Nephron (organoid): ENCODE measurements around the gene ADAM17.
"Not testable (repeated sequence)": the region's sequence is repeated elsewhere in the genome, so short reads cannot be mapped to it uniquely, and the experiment has no call there.

Experiments used
- H3K27ac Mint-ChIP-seq, 3 experiments: 2 replicates each; pipeline ENCODE4 v1.8.0; 2020; ENCODE audit warnings: mixed read lengths in 3 of 3, mild to moderate bottlenecking in 2 of 3, moderate library complexity in 1 of 3
- H3K27me3 Mint-ChIP-seq: 2 replicates; pipeline ENCODE4 v1.8.0; 2021; ENCODE audit warnings: low read depth, mild to moderate bottlenecking, moderate library complexity, mixed read lengths
- H3K36me3 Mint-ChIP-seq: 2 replicates; pipeline ENCODE4 v1.8.0; 2020; ENCODE audit warnings: low read depth, mixed read lengths
- H3K4me1 Mint-ChIP-seq: 2 replicates; pipeline ENCODE4 v1.8.0; 2020; ENCODE audit warnings: mixed read lengths
- H3K4me3 Mint-ChIP-seq, 3 experiments: 2 replicates each; pipeline ENCODE4 v1.8.0; 2020; ENCODE audit warnings: mild to moderate bottlenecking in 3 of 3, mixed read lengths in 3 of 3, moderate library complexity in 2 of 3
- H3K9me3 Mint-ChIP-seq: 2 replicates; pipeline ENCODE4 v1.8.0; 2020; ENCODE audit warnings: mixed read lengths
- CTCF ChIP-seq, 3 experiments: fragments of 200-600 bp; sonication (generic); IDR thresholded peaks; one replicate each; pipeline ENCODE4 v1.5.0; 2021; ENCODE audit warnings: antibody characterized with exemption in 3 of 3; ENCODE audit not compliant: unreplicated experiment in 3 of 3

Gene ADAM17

GRCh38 chr2:9524291-9524690, 31.3 kb downstream of the ADAM17 start:
- Mint-ChIP-seq H3K4me3 (no peak overlapping the region), H3K9me3 (no peaks in the 10 kb centered on the region), H3K27ac (no peak overlapping the region), H3K4me1 (no peaks in the 10 kb centered on the region), H3K27me3 (no peaks in the 10 kb centered on the region), H3K36me3 (peaks cover 80% of the 10 kb centered on the region)
- no peak for TF ChIP-seq CTCF (IDR thresholded peaks at IDR 0.05; ENCODE audit: unreplicated experiment in 3 of 3)

GRCh38 chr2:9519250-9519649, 36.4 kb downstream of the ADAM17 start:
- Mint-ChIP-seq H3K27ac (peak overlapping the region in 2 of 3 experiments; percentile 56 to 69), H3K36me3 (peaks cover 68% of the 10 kb centered on the region), H3K4me1 (no peaks in the 10 kb centered on the region), H3K4me3 (no peak overlapping the region), H3K27me3 (no peaks in the 10 kb centered on the region), H3K9me3 (no peaks in the 10 kb centered on the region)
- no peak for TF ChIP-seq CTCF (IDR thresholded peaks at IDR 0.05; ENCODE audit: unreplicated experiment in 3 of 3)

- Mint-ChIP-seq H3K36me3 (peaks cover 64% of the 10 kb centered on the region), H3K27ac (no peak overlapping the region), H3K4me3 (no peak overlapping the region), H3K27me3 (no peaks in the 10 kb centered on the region), H3K9me3 (no peaks in the 10 kb centered on the region), H3K4me1 (no peaks in the 10 kb centered on the region)
- TF ChIP-seq CTCF (IDR thresholded peaks at IDR 0.05; ENCODE audit: unreplicated experiment in 3 of 3) = no peak
Measured at GRCh38 chr2:9518780-9519179, 36.9 kb downstream of the ADAM17 start.

- H3K4me3 Mint-ChIP-seq = no peak overlapping the region
- TF ChIP-seq CTCF (IDR thresholded peaks at IDR 0.05; ENCODE audit: unreplicated experiment in 3 of 3) = no peak
- H3K27me3 Mint-ChIP-seq = no peaks in the 10 kb centered on the region
- peaks cover 63% of the 10 kb centered on the region for H3K36me3 Mint-ChIP-seq
- no peak overlapping the region for H3K27ac Mint-ChIP-seq
- no peaks in the 10 kb centered on the region for H3K9me3 Mint-ChIP-seq
- H3K4me1 Mint-ChIP-seq = no peaks in the 10 kb centered on the region
Measured at GRCh38 chr2:9518163-9518562, 37.5 kb downstream of the ADAM17 start.

- no peaks in the 10 kb centered on the region for H3K9me3 Mint-ChIP-seq
- TF ChIP-seq CTCF (IDR thresholded peaks at IDR 0.05; ENCODE audit: unreplicated experiment in 3 of 3) = no peak
- no peak overlapping the region for H3K27ac Mint-ChIP-seq
- no peaks in the 10 kb centered on the region for H3K27me3 Mint-ChIP-seq
- no peak overlapping the region for H3K4me3 Mint-ChIP-seq
- no peaks in the 10 kb centered on the region for H3K4me1 Mint-ChIP-seq
- H3K36me3 Mint-ChIP-seq = peaks cover 68% of the 10 kb centered on the region
Measured at GRCh38 chr2:9517118-9517782, 38.4 kb downstream of the ADAM17 start.

GRCh38 chr2:9513946-9514345, 41.7 kb downstream of the ADAM17 start:
- H3K36me3 Mint-ChIP-seq = peaks cover 55% of the 10 kb centered on the region
- not testable (repeated sequence) for H3K4me3 Mint-ChIP-seq, H3K27me3 Mint-ChIP-seq, H3K27ac Mint-ChIP-seq, H3K9me3 Mint-ChIP-seq, H3K4me1 Mint-ChIP-seq
